WTC11 (cell line): ENCODE data around the gene ZBTB16.

Experiments used
- AFF4 ChIP-seq: sonication (generic); formaldehyde crosslinking; IDR thresholded peaks from 2 replicates; pipeline ENCODE4 v1.8.1; 2023; ENCODE audit warnings: mild to moderate bottlenecking, missing genetic modification reagents, borderline replicate concordance
- CTCF ChIP-seq: fragments of 200-600 bp; IDR thresholded peaks from 2 replicates; pipeline ENCODE4 v1.8.0; 2022; ENCODE audit warnings: antibody characterized with exemption

DNA sequence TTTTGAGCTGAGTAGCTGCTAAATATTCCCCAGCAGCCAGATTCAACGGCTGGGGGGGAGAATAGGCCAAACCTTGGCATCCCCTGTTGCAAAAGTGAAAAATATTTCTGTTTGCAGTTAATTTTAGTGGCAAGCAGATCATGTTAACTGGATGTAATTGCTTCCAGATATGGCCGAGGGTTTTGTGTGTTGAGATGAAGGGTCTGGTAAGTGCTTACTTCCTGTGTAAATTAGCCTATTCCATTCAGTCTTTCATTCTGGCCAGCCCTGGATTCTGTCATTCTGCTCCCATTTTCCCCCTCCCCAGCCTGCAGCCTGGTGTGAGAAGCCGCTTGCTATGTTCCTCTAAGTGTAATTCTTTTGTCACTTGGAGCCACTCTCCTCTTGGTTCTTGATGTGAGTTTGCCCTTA is 17.4 kb downstream of the ZBTB16 start:
- no peak for TF ChIP-seq CTCF
- TF ChIP-seq AFF4 (CRISPR knock-in tag): no peak
